GM19452 (cell line): ENCODE measurements around the gene ATP2B1.

Experiments
- ATAC-seq: cut with Tn5 transposase; IDR thresholded peaks from one replicate; pipeline ENCODE4 v1.9.1; 2021; ENCODE audit not compliant: unreplicated experiment

The ATP2B1 gene

DNA sequence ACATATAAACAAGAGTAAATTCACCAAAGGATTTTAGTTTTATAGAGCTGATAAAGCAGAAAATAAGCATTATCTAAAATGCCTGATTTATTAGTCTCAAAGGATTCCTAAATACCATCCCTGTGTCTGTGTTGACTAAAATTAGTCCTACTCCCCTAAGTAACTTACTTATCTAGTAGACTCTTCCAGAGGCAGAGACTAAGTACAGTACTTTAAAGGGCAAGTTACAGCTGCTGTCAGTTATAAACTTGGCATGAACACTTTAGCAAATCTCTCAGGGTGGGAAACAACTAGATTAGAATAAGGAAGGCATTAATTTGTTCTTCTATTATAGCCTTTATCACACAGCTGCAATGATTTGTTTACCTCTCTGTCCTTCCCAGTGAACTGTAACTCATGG, 46.0 kb downstream of the ATP2B1 start:
- no peak for ATAC-seq

DNA sequence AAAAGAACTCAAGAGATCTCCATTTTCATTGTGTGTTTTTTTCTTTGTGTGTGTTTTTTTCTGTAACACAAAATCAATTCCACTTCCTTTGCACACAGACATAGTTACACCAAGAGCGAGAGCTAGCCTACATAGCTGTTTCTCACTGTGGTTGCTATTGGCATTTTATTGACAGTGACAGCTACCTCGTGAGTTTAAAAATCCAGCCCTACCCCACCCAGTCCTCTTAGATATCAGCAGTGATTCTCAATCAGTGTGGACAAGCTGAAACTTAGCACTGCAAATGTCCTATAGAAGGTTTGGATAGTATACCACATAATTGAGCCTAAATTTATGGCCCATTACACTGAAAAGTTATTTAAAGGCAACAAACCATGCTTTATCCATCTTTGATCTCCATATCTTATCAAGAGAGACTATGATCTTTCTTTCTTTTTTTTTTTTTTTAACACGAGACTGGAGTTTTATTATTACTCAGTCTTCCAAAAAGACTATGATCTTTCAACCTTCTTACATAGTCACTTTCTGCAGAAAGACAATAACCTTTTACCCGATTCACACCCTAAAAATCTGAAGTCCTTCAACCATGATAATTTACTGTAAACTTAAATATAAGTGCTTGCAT, 46.8 kb downstream of the ATP2B1 start:
- no peak for ATAC-seq

DNA sequence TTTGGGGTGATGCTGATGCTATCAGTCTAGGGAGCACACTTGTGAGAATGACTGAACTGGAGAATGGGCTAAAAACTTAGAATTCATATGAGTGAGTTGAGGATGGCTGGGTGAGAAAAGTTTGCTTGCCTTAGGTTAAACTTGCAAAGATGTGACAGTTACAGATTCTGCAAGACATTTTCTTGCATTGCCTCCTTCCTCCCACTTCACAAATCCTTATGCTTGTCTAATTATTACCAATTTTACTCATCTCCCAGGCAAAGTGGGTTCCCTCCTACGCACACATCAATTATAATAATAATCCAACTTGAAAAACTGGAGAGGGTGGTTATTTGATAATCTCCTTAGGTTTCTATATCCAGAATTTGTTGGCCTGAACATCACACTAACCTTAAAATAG, 50.9 kb downstream of the ATP2B1 start:
- ATAC-seq: no peak

DNA sequence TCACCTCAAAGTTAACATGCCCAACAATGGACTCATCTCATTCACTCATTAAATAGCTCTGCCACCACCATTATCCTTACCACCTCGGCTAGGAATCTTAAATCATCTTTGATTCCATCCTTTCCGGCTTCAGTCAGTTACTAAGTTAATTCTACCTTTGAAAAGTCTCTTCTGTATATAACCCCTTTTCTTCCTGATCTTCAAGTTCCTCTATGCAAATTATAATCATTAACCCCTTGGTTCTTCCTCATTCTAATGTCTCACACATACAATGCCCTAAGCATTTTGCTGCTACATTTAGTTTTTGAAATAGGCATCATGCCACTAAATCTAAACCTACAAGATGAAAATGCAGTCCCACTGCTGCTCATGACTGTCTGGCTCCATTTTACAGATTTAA, 51.6 kb downstream of the ATP2B1 start:
- ATAC-seq: no peak

DNA sequence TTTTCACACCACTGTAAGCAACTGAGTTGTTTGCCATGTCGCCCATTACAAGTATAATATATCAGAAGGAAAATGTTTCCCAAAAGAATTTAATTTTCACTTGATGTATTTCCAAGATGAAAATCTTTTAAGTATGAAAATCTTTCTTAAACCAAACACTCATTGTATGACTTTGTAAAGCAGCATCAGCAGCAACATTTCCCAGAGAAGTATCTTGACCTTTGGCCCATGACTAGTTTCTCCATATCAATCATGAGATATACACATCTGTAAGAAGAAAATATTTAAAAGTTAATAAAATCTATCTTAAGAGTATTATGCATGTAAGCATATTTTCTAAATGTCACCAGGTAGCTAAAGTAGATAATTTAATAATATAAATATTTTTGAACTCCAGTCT, 52.8 kb downstream of the ATP2B1 start:
- no peak for ATAC-seq

DNA sequence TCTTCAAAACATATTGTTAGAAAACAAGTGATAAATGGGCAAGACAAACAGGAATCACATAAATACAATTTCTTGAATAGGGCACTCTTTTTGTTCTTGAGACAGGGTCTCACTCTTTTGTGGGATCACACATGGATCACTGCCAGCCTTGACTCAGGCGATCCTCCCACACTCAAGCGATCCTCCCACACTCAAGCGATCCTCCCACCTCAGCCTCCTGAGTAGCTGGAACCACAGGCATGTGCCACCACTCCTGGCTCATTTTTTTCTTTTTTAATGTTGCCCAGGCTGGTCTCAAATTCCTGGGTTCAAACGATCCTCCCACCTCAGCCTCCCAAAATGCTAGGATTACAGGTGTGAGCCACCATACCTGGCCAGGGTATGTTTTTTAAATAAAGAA, 57.4 kb downstream of the ATP2B1 start:
- ATAC-seq: no peak

DNA sequence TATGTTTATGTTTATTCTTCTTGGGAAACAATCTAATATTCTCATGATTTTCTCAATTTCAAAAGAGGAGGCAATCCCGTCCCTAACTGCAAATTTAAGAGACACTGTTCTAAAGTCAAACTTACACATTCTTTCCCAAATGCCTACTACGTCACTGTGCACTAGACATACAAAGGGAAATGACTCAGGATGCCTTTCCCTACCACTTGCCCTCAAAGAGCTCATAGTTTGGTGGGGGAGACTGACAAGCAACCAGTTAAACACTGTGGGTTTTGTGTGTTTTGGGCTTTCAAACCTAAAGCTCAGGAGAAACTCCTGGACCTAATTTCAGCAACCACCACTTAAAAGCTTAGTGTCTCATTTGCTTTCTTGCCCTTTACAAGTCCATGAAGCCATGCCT, 58.4 kb downstream of the ATP2B1 start:
- ATAC-seq: no peak

DNA sequence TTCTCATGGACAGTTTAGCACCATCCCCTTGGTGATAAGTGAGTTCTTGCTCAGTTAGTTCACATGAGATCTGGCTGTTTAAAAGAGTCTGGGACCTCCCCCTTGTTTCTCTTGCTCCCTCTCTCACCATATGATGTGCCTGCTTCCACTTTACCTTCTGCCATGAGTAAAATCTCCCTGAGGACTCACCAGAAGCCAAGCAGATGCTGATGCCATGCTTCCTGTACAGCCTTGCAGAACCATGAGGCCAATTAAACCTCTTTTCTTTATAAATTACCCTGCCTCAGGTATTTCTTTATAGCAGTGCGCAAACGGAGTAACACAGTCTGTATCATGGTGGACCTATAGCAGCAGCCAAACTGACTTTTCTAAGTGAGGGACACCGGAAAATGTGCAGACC, 58.8 kb downstream of the ATP2B1 start:
- no peak for ATAC-seq

DNA sequence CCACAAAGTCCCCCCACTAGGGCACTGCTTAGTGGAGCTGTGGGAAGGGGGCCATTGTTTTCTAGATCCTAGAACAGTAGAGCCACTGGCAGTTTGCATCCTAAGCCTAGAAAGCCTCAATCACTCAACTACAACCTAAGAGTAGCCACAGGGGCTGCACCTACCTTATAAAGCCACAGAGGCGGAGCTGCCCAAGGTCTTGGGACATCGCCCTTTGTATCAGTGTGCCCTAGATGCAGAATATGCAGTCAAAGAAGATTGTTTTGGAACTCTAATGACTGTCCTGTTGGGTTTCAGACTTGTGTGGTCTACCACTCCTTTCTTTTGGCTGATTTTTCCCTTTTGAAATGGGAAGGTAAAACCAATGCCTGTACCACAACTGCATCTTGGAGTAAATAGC, 59.5 kb downstream of the ATP2B1 start:
- ATAC-seq: no peak

DNA sequence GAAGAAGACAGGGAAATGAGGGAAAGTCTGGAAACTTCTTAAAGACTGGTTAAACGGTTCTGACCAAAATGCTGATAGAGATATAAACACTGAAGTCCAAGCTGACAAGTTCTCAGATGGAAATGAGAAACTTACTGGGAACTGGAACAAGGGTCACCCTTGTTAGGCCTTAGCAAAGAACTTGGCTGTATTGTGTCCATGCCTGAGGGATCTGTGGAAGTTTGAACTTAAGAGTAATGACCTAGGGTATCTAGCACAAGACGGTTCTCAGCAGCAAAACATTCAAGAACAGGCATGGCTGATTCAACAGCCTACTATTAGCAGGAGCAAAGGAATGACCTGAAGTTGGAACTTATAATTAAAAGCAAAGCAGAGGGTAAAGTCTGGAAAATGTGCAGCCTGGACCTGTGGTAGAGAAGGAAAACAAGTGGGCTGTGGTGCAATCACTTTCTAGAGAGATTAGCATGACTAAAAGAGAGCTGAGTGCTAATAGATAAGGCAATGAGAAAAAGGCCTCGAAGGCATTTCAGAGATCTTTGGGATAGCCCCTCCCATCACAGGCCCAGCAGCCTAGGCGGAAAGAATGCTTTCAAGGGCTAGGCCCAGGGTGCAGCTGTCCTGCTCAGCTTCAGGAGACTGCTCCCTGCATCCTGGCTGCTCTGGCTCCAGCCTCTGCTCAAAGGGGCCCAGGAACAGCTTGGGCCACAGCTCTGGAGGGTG, 60.3 kb downstream of the ATP2B1 start:
- ATAC-seq: no peak

DNA sequence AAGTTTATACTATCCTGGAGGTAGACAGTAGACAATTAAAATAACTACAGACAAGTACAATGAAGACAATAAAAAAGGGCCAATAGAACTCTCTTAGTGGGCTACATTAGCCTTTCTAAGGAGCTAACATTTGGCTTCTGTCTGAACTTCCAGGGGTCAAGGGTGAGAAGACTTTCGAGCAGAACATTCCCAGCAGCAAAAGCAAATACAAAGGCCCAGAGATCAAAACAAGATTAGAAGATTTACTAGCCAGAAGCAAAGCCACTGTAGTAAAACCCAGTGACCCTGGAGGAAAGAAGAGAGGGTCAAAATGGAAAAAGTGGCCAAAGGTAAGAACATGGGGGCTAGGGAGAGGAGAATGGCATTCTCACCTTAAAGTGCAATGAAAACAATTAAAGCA, 63.2 kb downstream of the ATP2B1 start:
- ATAC-seq: no peak

DNA sequence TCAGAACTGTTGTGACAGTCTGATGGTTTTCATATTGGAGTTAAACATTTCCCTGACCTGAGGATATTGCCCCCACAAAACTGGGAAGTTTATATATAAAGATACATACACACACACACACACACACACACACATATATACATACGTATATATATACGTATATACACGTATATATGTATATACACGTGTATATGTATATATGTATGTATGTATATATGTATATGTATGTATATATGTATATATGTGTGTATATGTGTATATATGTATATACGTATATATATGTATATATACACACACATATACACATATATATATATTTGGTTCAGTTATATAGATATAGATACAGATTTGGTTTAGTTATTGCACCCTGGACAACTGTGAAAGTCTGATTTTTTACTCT, 65.7 kb downstream of the ATP2B1 start:
- no peak for ATAC-seq

DNA sequence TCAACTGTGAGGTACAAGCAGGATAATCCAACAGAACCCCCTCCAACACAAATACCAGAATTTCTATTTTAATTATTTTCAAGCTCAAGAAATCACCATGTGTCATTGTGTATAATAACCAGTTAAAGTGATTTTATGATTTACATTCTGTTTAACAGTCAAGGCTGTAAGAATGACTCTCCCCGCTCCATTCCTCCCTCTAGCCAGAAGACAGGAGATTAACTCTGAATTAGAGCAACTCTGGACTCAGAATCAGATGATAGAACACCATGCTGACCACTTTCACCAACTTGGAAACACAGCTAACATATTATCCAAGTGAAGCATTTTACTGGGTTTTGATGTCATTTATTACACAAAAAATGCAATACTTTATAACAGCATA, 71.9 kb downstream of the ATP2B1 start:
- no peak for ATAC-seq

DNA sequence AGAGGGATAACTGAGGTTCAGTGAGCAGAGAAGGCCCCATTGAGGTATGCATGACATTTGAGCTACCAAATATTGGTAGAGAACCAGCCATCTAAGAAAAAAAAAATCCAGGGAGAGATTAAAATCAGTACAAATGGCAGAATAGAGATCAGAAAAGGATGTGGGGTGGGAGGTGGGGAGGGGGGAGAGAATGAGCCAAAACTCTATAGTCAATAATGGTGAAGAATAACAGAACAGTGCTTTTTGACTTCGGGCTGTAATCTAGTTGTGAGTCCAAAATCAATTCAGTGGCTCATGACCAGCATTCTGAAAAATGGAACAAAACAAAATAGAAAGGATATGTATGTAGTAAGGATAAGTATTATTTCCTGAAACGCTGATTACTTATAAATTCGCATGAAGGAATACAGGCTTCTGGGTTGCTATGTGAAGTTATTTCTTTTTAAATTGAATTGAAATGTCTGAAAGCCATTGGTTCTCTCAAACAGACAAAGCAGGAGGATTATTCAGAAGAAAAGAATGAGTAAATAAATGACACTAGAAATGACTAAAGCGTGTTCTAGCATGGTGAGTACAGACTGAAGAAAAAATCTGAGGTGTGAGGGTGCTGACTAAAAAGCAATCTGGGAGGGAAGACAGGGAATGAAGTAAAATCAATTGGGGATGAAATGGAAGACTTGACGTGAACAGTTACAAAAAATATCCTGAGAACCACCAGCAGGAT, 72.4 kb downstream of the ATP2B1 start:
- no peak for ATAC-seq

DNA sequence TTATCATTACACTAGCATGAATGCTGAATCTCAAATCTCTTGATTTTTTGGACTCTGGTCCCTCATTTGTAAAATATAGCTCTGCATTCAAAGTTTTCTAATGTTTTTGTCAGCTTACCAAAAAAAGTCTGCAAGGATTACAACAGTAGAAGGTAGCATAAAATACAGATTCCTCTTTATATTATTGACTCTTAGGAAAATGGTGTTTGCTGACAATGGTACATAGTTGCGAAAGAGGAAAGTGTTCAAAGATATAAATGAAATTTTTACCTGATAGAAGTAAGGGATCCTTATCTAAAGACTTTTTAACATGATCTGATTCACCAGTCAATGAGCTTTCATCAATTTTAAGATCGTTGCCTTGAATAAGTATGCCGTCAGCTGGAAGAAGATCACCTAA, 74.1 kb downstream of the ATP2B1 start:
- no peak for ATAC-seq

DNA sequence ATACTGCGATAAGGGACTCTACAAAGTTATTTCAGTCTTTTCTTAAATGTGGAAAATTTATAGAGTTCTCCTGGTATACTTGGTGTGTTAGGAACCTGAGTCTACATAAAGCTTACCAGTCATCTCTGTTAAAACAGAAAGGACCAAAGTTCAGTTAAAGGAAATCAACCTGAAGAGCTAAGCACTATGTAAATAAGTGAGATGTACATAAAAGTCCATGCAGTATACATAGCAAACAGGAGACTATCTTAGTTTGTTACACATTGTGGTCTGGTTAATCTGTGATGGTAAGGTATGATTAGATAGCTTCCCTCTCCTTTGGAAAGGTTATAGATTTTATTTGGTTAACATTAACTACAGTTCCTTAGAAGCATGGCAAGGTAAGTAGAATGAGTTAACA, 75.9 kb downstream of the ATP2B1 start:
- ATAC-seq: no peak

DNA sequence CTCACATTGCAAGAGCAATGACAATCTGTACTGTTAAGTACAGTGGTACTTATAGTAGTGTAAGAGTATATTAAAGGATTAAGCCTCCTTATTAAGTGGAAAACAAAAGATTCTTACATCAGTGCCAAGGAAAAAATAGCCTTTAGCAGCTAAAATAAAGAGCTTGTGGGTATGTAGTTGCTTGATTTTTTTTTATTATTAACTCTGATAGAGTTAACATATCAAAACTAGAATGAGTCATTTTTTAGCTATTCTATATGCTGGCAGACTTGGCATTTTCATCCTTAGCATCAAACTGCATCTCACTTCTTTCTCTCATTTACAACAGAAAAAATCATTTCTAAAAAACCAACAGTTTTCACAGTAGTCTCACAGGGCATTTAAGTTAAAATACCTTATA, 86.5 kb downstream of the ATP2B1 start:
- ATAC-seq: no peak

DNA sequence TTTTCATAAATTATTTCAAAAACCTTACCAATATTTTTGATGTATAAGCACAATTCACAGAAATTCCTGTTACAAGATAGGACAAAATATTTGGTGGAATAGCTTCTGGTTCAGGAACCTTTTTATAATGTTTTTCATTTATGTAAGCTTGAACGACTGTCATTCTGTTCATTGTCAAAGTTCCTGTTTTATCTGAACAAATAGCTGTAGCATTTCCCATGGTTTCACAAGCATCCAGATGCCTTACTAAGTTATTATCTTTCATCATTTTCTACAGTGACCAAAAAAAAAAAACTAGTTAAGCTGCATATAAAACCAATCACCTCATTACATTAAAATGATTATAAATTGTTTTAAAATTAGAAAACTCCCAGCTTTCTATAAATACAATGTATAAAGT, 87.1 kb downstream of the ATP2B1 start:
- no peak for ATAC-seq

DNA sequence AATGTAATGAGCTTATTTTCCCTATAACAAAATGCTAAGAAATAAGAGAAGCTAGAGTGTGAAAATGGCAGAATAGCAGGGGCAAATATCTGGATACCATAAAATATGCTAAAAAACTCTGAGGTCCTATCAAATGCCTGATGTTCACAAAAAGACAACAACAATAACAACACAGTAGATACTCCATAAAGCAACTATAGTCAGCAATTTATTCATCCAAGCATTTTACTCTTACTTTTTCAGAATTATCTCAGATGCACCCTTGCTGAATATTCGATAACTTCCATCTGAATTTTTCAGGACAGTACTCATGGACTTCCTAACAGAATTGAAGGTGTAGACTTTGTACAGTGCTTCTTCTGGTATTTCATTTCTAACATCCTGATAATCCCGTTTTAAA, 88.9 kb downstream of the ATP2B1 start:
- no peak for ATAC-seq

DNA sequence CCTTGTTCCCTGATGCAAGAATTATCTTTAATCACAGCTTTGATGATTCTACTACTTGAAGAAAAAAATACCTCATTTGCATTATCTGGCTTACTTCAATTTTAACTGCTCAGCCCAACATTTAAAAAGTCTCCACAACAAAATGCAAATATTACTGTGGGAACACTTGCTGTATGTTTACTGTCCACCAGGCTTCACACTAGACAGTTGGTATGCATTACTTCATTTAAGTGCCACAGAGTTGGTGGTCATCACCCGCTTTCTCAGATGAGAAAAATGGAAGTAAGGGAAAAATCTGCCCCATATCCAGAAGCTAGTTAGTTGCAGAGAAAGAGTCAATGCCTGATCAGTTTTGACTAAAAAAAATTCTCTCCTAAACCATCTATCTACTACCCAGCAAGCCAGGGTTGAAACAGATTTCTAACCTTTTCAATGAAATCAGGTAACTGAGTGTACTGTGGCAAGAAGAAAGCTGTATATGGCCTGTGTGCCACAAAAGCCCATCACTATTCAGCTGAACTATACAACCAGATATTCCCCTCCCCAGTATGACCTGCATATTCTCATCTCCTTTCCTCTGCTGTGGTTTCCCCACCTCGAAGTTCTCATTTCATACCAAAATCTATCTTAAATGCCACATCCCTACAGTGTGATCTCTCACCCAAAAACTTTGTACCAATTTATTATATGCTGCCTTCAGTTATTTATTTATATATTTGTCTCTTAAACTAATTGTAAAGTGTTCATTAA, 90.3 kb downstream of the ATP2B1 start:
- ATAC-seq: no peak

DNA sequence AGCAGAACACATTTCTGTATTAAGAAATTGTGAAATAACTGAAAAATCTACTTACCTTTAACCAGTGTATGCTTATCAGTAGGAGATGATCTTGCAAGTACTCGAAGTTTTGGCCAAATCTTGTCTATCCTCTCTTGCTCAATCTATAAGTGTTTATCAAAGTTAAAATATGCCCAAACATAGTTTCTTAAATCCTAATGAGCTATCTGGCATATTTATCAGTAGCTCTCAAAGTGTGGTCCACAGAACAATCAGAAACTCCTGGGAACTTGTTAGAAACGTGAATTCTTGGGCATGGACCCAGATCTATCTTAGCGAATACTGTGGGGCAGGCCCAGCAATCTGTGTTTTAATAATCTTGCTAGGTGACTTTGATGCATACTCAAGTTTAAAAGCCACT, 98.3 kb downstream of the ATP2B1 start:
- ATAC-seq: no peak

DNA sequence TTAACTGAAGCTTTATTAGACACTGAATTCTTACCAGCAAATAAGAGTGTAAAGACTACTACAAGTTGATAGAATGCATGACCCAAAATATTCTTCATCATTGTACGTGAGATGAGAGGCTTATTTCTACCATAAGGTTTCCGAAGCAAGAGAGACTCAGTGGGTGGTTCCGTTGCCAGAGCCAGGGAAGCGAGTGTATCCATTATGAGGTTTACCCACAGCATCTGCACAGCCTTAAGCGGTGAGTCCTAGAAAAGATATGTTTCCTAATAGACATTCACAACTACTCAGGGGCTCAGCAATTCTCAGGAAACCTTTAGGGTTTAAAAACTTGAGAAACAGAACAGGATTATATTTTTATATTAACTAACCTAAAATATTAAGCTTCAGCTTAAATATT, 105.0 kb downstream of the ATP2B1 start:
- no peak for ATAC-seq
